Esophagus muscularis mucosa (tissue), 4 donors: ENCODE measurements around the gene COL12A1. TPM values are rescaled to one million over a fixed set of nuclear protein-coding genes. Genes with fewer than 3 reads are reported as not detected.
A peak's percentile ranks its signal among the peaks of the same experiment; 100 is the strongest.

Experiments
- DNase-seq: peaks from one replicate; pipeline ENCODE4 v3.0.0-alpha.2; 2017; ENCODE audit errors: extremely low spot score
- H3K27ac ChIP-seq, 4 donors: fragments of 200-600 bp; sonication (generic); replicated peaks in 1 of 4; 1 replicate in 3 of 4; 2 replicates in 1 of 4; pipeline ENCODE4 v1.5.1; 2016 to 2019; ENCODE audit warnings: mild to moderate bottlenecking in 1 of 4
- H3K27me3 ChIP-seq, 4 donors: fragments of 200-600 bp; sonication (generic); one replicate each; pipeline versions ENCODE4 v1.5.1 to v1.6.0; 2016 to 2019
- H3K36me3 ChIP-seq, 4 donors: fragments of 200-600 bp; sonication (generic); one replicate each; pipeline ENCODE4 v1.5.1; 2016 to 2019
- H3K4me1 ChIP-seq, 4 donors: fragments of 200-600 bp; sonication (generic); one replicate each; pipeline ENCODE4 v1.5.1; 2016 to 2019
- H3K4me3 ChIP-seq, 4 donors: fragments of 200-600 bp; sonication (generic); 1 replicate in 2 of 4; 2 replicates in 2 of 4; pipeline ENCODE4 v1.5.1; 2016 to 2019; ENCODE audit warnings: mild to moderate bottlenecking in 4 of 4, moderate library complexity in 1 of 4
- H3K9me3 ChIP-seq, 4 donors: fragments of 200-600 bp; sonication (generic); 1 replicate in 3 of 4; 2 replicates in 1 of 4; pipeline ENCODE4 v1.5.1; 2016 to 2019
- CTCF ChIP-seq, 3 experiments: fragments of 200-600 bp in 2 of 3; fragments of 450-650 bp in 1 of 3; sonication (generic) in 2 of 3; IDR thresholded peaks; one replicate each; pipeline ENCODE4 v1.5.1; 2017 to 2019; ENCODE audit warnings: antibody characterized with exemption in 3 of 3, mild to moderate bottlenecking in 2 of 3, moderate library complexity in 1 of 3
- EP300 ChIP-seq: sonication (generic); formaldehyde crosslinking; IDR thresholded peaks from one replicate; pipeline ENCODE4 v1.6.1; 2017; ENCODE audit warnings: antibody characterized with exemption
- POLR2A ChIP-seq: fragments of 450-650 bp; IDR thresholded peaks from one replicate; pipeline ENCODE4 v1.6.1; 2017; ENCODE audit warnings: antibody characterized with exemption, moderate library complexity, mild to moderate bottlenecking, low read depth
- POLR2AphosphoS5 ChIP-seq, 2 donors: sonication (generic); formaldehyde crosslinking; IDR thresholded peaks; one replicate each; pipeline ENCODE4 v1.6.1; 2017; ENCODE audit warnings: antibody characterized with exemption in 2 of 2
- WGBS: methylation state at CpG from one replicate; pipeline ENCODE4 v1.1.5; 2018; 5-methylcytosine and 5-hydroxymethylcytosine counted together
- intact Hi-C: fragments of 100-400 bp; cut with DNase I; formaldehyde crosslinking; loops from one replicate; pipeline ENCODE4 v1.15.1; 2023
- total RNA-seq, 4 donors: library from RNA; depleted of rRNA; stranded (reverse); fragments of >200 nt; gene quantifications; one replicate each; pipeline versions ENCODE4 v1.1.0 to v1.2.1, GENCODE V29; 2016

COL12A1 gene
- total RNA-seq, 4 donors from 2014 or later: 309 to 477 (median 376) TPM

GRCh38 chr6:75233092-75233615 lies 27.3 kb upstream of the COL12A1 start:
- intact Hi-C loops: no loop called here
- H3K4me3 ChIP-seq: no peak overlapping the region
- no peaks in the 10 kb centered on the region for H3K27me3 ChIP-seq
- H3K27ac ChIP-seq: no peak overlapping the region
- peaks cover 10 to 24% (median 20%) of the 10 kb centered on the region in 4 donors for H3K36me3 ChIP-seq
- peaks cover 3 to 16% (median 12%) of the 10 kb centered on the region in 4 donors for H3K4me1 ChIP-seq
- no peaks in the 10 kb centered on the region for H3K9me3 ChIP-seq
- no peak for TF ChIP-seq POLR2AphosphoS5 (IDR thresholded peaks at IDR 0.05)
- no peak for TF ChIP-seq EP300
- no peak for TF ChIP-seq CTCF (IDR thresholded peaks at IDR 0.05)
- TF ChIP-seq POLR2A: no peak
- DNase-seq: no peak
- 91% methylated on average over 4 of the region's 4 CpGs for WGBS

GRCh38 chr6:75230484-75231325 lies 24.9 kb upstream of the COL12A1 start:
- Histone ChIP-seq H3K4me3 (peak overlapping the region in 3 of 4 donors; percentile 19 to 28 (median 26)), H3K4me1 (peaks cover 3 to 16% (median 12%) of the 10 kb centered on the region in 4 donors), H3K9me3 (no peaks in the 10 kb centered on the region), H3K27me3 (no peaks in the 10 kb centered on the region), H3K36me3 (peaks cover 0 to 2% (median 0%) of the 10 kb centered on the region in 4 donors), H3K27ac (no peak overlapping the region)
- 60% methylated on average over 10 of the region's 10 CpGs for WGBS
- intact Hi-C loops: no loop called here
- no peak for DNase-seq
- TF ChIP-seq POLR2AphosphoS5 (IDR thresholded peaks at IDR 0.05) (no peak), EP300 (no peak), POLR2A (no peak), CTCF (IDR thresholded peaks at IDR 0.05) (peak; percentile 65 to 77 (median 66))

GRCh38 chr6:75224303-75224926 lies 18.6 kb upstream of the COL12A1 start:
- H3K36me3 ChIP-seq: no peaks in the 10 kb centered on the region
- H3K4me1 ChIP-seq: peaks cover 0 to 4% (median 0%) of the 10 kb centered on the region in 4 donors
- H3K4me3 ChIP-seq: no peak overlapping the region
- TF ChIP-seq CTCF (IDR thresholded peaks at IDR 0.05): no peak
- TF ChIP-seq EP300: no peak
- TF ChIP-seq POLR2AphosphoS5 (IDR thresholded peaks at IDR 0.05): no peak
- no peak for TF ChIP-seq POLR2A
- intact Hi-C loops: no loop called here
- no peaks in the 10 kb centered on the region for H3K9me3 ChIP-seq
- DNase-seq: no peak
- WGBS: 75% methylated on average over 6 of the region's 6 CpGs
- H3K27me3 ChIP-seq: no peaks in the 10 kb centered on the region
- H3K27ac ChIP-seq: no peak overlapping the region

GRCh38 chr6:75223428-75223827 lies 17.6 kb upstream of the COL12A1 start:
- H3K4me3 ChIP-seq: no peak overlapping the region
- no peaks in the 10 kb centered on the region for H3K9me3 ChIP-seq
- no peaks in the 10 kb centered on the region for H3K36me3 ChIP-seq
- WGBS: 77% methylated on average over 2 of the region's 2 CpGs
- DNase-seq: no peak
- no peak for TF ChIP-seq EP300
- TF ChIP-seq POLR2AphosphoS5 (IDR thresholded peaks at IDR 0.05): no peak
- TF ChIP-seq POLR2A: no peak
- TF ChIP-seq CTCF (IDR thresholded peaks at IDR 0.05): no peak
- no peaks in the 10 kb centered on the region for H3K27me3 ChIP-seq
- H3K27ac ChIP-seq: no peak overlapping the region
- H3K4me1 ChIP-seq: peaks cover 0 to 4% (median 0%) of the 10 kb centered on the region in 4 donors
- intact Hi-C loops: no loop called here
